RWPE2 (cell line): ENCODE measurements around the gene POPDC2.

ENCODE experiments used
- ATAC-seq: fragments of 200-7000 bp; cut with Tn5 transposase; 3 replicates; pipeline ENCODE4 v1.9.1; 2021; ENCODE audit warnings: low read depth
- DNase-seq: peaks from one replicate; pipeline ENCODE4 v3.0.0-alpha.2; 2020; ENCODE audit warnings: low spot score
- H3K27ac ChIP-seq: fragments of 450-650 bp; 2 replicates; pipeline ENCODE4 v1.5.1; 2017; ENCODE audit warnings: mild to moderate bottlenecking; ENCODE audit not compliant: poor library complexity, severe bottlenecking
- H3K27me3 ChIP-seq: fragments of 250-450 bp; sonication (Bioruptor Pico); 2 replicates; pipeline ENCODE4 v1.5.1; 2021; ENCODE audit warnings: mild to moderate bottlenecking, moderate library complexity; ENCODE audit not compliant: insufficient read depth, poor library complexity, severe bottlenecking
- H3K36me3 ChIP-seq: fragments of 250-450 bp; sonication (Bioruptor Pico); 2 replicates; pipeline ENCODE4 v1.5.1; 2020; ENCODE audit warnings: low read depth, mild to moderate bottlenecking, moderate library complexity
- H3K4me1 ChIP-seq: fragments of 250-450 bp; sonication (Bioruptor Pico); 2 replicates; pipeline ENCODE4 v1.5.1; 2021; ENCODE audit warnings: mild to moderate bottlenecking, moderate library complexity; ENCODE audit not compliant: insufficient read depth, poor library complexity, severe bottlenecking
- H3K4me3 ChIP-seq: fragments of 250-450 bp; sonication (Bioruptor Pico); 2 replicates; pipeline ENCODE4 v1.5.1; 2021; ENCODE audit warnings: mild to moderate bottlenecking, moderate library complexity; ENCODE audit not compliant: severe bottlenecking
- H3K9me3 ChIP-seq: fragments of 250-450 bp; sonication (Bioruptor Pico); 2 replicates; pipeline ENCODE4 v1.5.1; 2021; ENCODE audit warnings: mild to moderate bottlenecking, moderate library complexity; ENCODE audit not compliant: severe bottlenecking
- CTCF ChIP-seq: fragments of 450-650 bp; IDR thresholded peaks from one replicate; pipeline ENCODE4 v1.5.1; 2017; ENCODE audit warnings: mild to moderate bottlenecking, moderate library complexity; ENCODE audit not compliant: poor library complexity, severe bottlenecking

The POPDC2 gene, protein sequence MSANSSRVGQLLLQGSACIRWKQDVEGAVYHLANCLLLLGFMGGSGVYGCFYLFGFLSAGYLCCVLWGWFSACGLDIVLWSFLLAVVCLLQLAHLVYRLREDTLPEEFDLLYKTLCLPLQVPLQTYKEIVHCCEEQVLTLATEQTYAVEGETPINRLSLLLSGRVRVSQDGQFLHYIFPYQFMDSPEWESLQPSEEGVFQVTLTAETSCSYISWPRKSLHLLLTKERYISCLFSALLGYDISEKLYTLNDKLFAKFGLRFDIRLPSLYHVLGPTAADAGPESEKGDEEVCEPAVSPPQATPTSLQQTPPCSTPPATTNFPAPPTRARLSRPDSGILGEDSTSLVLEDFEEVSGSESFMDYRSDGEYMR

GRCh38 chr3:119660474-119661440 is at the start of gene POPDC2:
Gene POPDC2, minus strand, starts transcription at chr3:119660589. Its CDS starts 166 bp downstream, at chr3:119660423.
- ATAC-seq (no peak), DNase-seq (no peak)
- peaks cover 16% of the 10 kb centered on the region for H3K4me1 ChIP-seq
- no peaks in the 10 kb centered on the region for H3K27me3 ChIP-seq
- H3K4me3 ChIP-seq, result no peak within 1 kb of the TSS
- no peak within 1 kb of the TSS for H3K27ac ChIP-seq
- no peaks in the 10 kb centered on the region for H3K9me3 ChIP-seq
- H3K36me3 ChIP-seq, result no peaks in the 10 kb centered on the region
- no peak for TF ChIP-seq CTCF

- Histone ChIP-seq H3K36me3 (no peaks in the 10 kb centered on the region), H3K27ac (no peak overlapping the region), H3K4me1 (peaks cover 8% of the 10 kb centered on the region), H3K9me3 (no peaks in the 10 kb centered on the region), H3K4me3 (no peak overlapping the region), H3K27me3 (peaks cover 5% of the 10 kb centered on the region)
- no peak for DNase-seq
- no peak for TF ChIP-seq CTCF
- no peak for ATAC-seq
Measured at GRCh38 chr3:119703820-119704531, 43.6 kb upstream of the POPDC2 start.

GRCh38 chr3:119702530-119703527 is 42.4 kb upstream of the POPDC2 start, which contains the start of gene CFAP91:
Gene CFAP91, plus strand, starts transcription at chr3:119703022. Its CDS starts 77 bp downstream, at chr3:119703099.
- Histone ChIP-seq H3K36me3 (no peaks in the 10 kb centered on the region), H3K27ac (no peak within 1 kb of the TSS), H3K4me1 (peaks cover 8% of the 10 kb centered on the region), H3K4me3 (peak within 1 kb of the TSS; percentile 33), H3K9me3 (no peaks in the 10 kb centered on the region), H3K27me3 (peaks cover 5% of the 10 kb centered on the region)
- no peak for TF ChIP-seq CTCF
- DNase-seq (peak; percentile 95), ATAC-seq (peak; percentile 97)

DNA sequence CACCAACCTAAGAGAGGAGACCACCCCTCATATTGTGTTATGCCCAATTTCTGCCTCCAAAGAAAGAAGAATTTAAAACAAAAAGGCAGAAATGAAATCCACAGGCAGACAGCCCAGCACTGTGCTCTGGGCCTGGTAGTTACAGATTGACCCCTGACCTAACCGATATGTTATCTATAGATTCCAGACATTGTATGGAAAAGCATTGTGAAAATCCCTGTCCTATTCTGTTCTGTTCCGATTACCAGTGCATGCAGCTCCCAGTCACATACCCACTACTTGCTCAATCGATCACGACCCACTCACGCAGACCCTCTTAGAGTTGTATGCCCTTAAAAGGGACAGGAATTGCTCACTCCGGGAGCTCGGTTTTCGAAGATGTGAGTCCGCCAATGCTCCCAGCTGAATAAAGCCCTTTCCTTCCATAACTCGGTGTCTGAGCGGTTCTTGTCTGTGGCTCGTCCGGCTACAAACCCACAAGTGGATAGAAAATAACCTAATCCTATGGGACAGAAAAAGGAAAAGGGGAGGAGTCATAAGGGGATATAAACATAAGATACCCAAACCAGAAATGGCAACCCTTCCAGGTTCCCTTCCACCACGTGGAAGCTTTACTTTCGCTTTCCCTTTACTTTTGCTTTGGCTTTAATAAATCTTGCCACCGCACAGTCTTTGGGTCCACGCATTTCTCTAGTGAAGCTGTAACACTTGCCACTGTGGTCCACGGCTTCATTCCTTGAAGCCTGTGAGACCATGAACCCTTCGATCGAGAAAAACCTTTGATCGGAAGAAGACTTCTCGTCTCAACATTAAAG is 40.7 kb upstream of the POPDC2 start:
- Histone ChIP-seq H3K4me1 (peaks cover 8% of the 10 kb centered on the region), H3K9me3 (no peaks in the 10 kb centered on the region), H3K27me3 (peaks cover 5% of the 10 kb centered on the region), H3K4me3 (no peak overlapping the region), H3K27ac (no peak overlapping the region), H3K36me3 (no peaks in the 10 kb centered on the region)
- ATAC-seq, result no peak
- no peak for DNase-seq
- TF ChIP-seq CTCF, result no peak
